Thymus (tissue), 11 donors: ENCODE data around the gene PRKG1. TPM values are rescaled to one million over a fixed set of nuclear protein-coding genes. Genes with fewer than 3 reads are reported as not detected.
"Not testable (repeated sequence)": the region's sequence is repeated elsewhere in the genome, so short reads cannot be mapped to it uniquely, and the experiment has no call there.

Experiments used
- DNase-seq, 9 donors: peaks; one replicate each; pipeline ENCODE4 v3.0.0-alpha.2; 2013; ENCODE audit warnings: low spot score in 9 of 9, low read depth in 6 of 9, missing footprints in 1 of 9
- H3K27ac ChIP-seq, 2 donors: one replicate each; pipeline ENCODE4 v1.5.1; 2013; ENCODE audit warnings: control low read depth in 1 of 2, low read depth in 1 of 2, low read length in 1 of 2, mild to moderate bottlenecking in 1 of 2, moderate library complexity in 1 of 2
- H3K27me3 ChIP-seq, 2 donors: one replicate each; pipeline ENCODE4 v1.5.1; 2013; ENCODE audit warnings: low read length in 1 of 2; ENCODE audit not compliant: control insufficient read depth in 2 of 2, insufficient read depth in 1 of 2
- H3K36me3 ChIP-seq, 2 donors: one replicate each; pipeline ENCODE4 v1.5.1; 2013; ENCODE audit warnings: low read length in 1 of 2, mild to moderate bottlenecking in 1 of 2, moderate library complexity in 1 of 2; ENCODE audit not compliant: control insufficient read depth in 2 of 2, insufficient read depth in 2 of 2
- H3K4me1 ChIP-seq, 2 donors: one replicate each; pipeline ENCODE4 v1.5.1; 2013; ENCODE audit warnings: low read length in 2 of 2; ENCODE audit not compliant: control insufficient read depth in 2 of 2, insufficient read depth in 2 of 2
- H3K4me3 ChIP-seq, 2 donors: one replicate each; pipeline ENCODE4 v1.5.1; 2013; ENCODE audit warnings: low read length in 2 of 2, control low read depth in 1 of 2, mild to moderate bottlenecking in 1 of 2
- H3K9me3 ChIP-seq, 2 donors: one replicate each; pipeline ENCODE4 v1.5.1; 2013; ENCODE audit warnings: low read length in 1 of 2, mild to moderate bottlenecking in 1 of 2; ENCODE audit not compliant: control insufficient read depth in 2 of 2, insufficient read depth in 1 of 2
- WGBS: extraction: QIAGEN DNeasy Blood & Tissue Kit; methylation state at CpG from one replicate; pipeline ENCODE4 v1.1.7; 2013; 5-methylcytosine and 5-hydroxymethylcytosine counted together
- polyA plus RNA-seq: library from polyadenylated mRNA; stranded (reverse); fragments of 200-250 nt; gene quantifications from one replicate; pipeline ENCODE4 v1.2.3, GENCODE V29; 2013
- total RNA-seq: library from RNA; stranded (reverse); fragments of 120-200 nt; gene quantifications from one replicate; pipeline ENCODE4 v1.2.4, GENCODE V29; 2013
- donor health status: healthy.

The PRKG1 gene
- total and polyA plus RNA-seq, 2 donors: 2.5 to 7.4 TPM

- 98% methylated on average over 2 of the region's 2 CpGs for WGBS
- no peaks in the 10 kb centered on the region for H3K4me1 ChIP-seq
- no peak for DNase-seq
- no peaks in the 10 kb centered on the region for H3K27me3 ChIP-seq
- no peak overlapping the region for H3K27ac ChIP-seq
- H3K9me3 ChIP-seq: no peaks in the 10 kb centered on the region
- H3K36me3 ChIP-seq: no peaks in the 10 kb centered on the region
- H3K4me3 ChIP-seq: no peak overlapping the region
Observed at GRCh38 chr10:51427758-51428157, 353.5 kb downstream of the PRKG1 start.

GRCh38 chr10:51430506-51430905 lies 356.2 kb downstream of the PRKG1 start:
- Histone ChIP-seq H3K27ac (no peak overlapping the region), H3K4me3 (no peak overlapping the region), H3K27me3 (no peaks in the 10 kb centered on the region), H3K9me3 (no peaks in the 10 kb centered on the region), H3K36me3 (no peaks in the 10 kb centered on the region), H3K4me1 (no peaks in the 10 kb centered on the region)
- 88% methylated on average over 1 of the region's 1 CpG for WGBS
- no peak for DNase-seq

- no peaks in the 10 kb centered on the region for H3K36me3 ChIP-seq
- WGBS: 93% methylated on average over 4 of the region's 4 CpGs
- peak in 1 of 9 donors; percentile 12 for DNase-seq
Observed at GRCh38 chr10:51433949-51434475, 359.7 kb downstream of the PRKG1 start.

GRCh38 chr10:51436805-51437204 lies 362.5 kb downstream of the PRKG1 start:
- Histone ChIP-seq H3K27me3 (no peaks in the 10 kb centered on the region), H3K9me3 (no peaks in the 10 kb centered on the region), H3K4me3 (no peak overlapping the region), H3K27ac (no peak overlapping the region), H3K4me1 (no peaks in the 10 kb centered on the region), H3K36me3 (no peaks in the 10 kb centered on the region)
- over 99% methylated on average over 4 of the region's 4 CpGs for WGBS
- no peak for DNase-seq

More at GRCh38 chr10:51433949-51434475, 359.7 kb downstream of the PRKG1 start:
- H3K4me3 ChIP-seq: no peak overlapping the region
- H3K4me1 ChIP-seq: no peaks in the 10 kb centered on the region
- H3K9me3 ChIP-seq: no peaks in the 10 kb centered on the region
- H3K27me3 ChIP-seq: no peaks in the 10 kb centered on the region
- H3K27ac ChIP-seq: peak overlapping the region in 1 of 2 donors; percentile 8

GRCh38 chr10:51439645-51440044 lies 365.4 kb downstream of the PRKG1 start:
- Histone ChIP-seq H3K27me3 (no peaks in the 10 kb centered on the region), H3K27ac (no peak overlapping the region), H3K4me3 (no peak overlapping the region), H3K4me1 (no peaks in the 10 kb centered on the region), H3K9me3 (no peaks in the 10 kb centered on the region), H3K36me3 (no peaks in the 10 kb centered on the region)
- no peak for DNase-seq
- 74% methylated on average over 1 of the region's 1 CpG for whole genome bisulfite sequencing

- H3K4me3 ChIP-seq: no peak overlapping the region
- DNase-seq: no peak
- no peaks in the 10 kb centered on the region for H3K36me3 ChIP-seq
- 94% methylated on average over 3 of the region's 3 CpGs for whole genome bisulfite sequencing
- H3K4me1 ChIP-seq: no peaks in the 10 kb centered on the region
- no peaks in the 10 kb centered on the region for H3K27me3 ChIP-seq
- H3K27ac ChIP-seq: no peak overlapping the region
- no peaks in the 10 kb centered on the region for H3K9me3 ChIP-seq
Observed at GRCh38 chr10:51445588-51445987, 371.3 kb downstream of the PRKG1 start.

- WGBS: 92% methylated on average over 1 of the region's 1 CpG
- H3K9me3 ChIP-seq: no peaks in the 10 kb centered on the region
- H3K4me3 ChIP-seq: no peak overlapping the region
Observed at GRCh38 chr10:51447119-51447518, 372.8 kb downstream of the PRKG1 start.

GRCh38 chr10:51455762-51456161 lies 381.5 kb downstream of the PRKG1 start:
- not testable (repeated sequence) for H3K36me3 ChIP-seq, H3K4me1 ChIP-seq, DNase-seq, H3K27ac ChIP-seq, H3K27me3 ChIP-seq, H3K9me3 ChIP-seq, H3K4me3 ChIP-seq
- 87% methylated on average over 3 of the region's 3 CpGs for WGBS

More at GRCh38 chr10:51447119-51447518, 372.8 kb downstream of the PRKG1 start:
- no peaks in the 10 kb centered on the region for H3K4me1 ChIP-seq
- no peaks in the 10 kb centered on the region for H3K27me3 ChIP-seq
- no peaks in the 10 kb centered on the region for H3K36me3 ChIP-seq
- no peak for DNase-seq
- no peak overlapping the region for H3K27ac ChIP-seq

GRCh38 chr10:51459476-51459875 lies 385.2 kb downstream of the PRKG1 start:
- no peak overlapping the region for H3K27ac ChIP-seq
- 96% methylated on average over 1 of the region's 1 CpG for WGBS
- peaks cover 0 to 3% of the 10 kb centered on the region in 2 donors for H3K9me3 ChIP-seq
- DNase-seq: no peak
- no peaks in the 10 kb centered on the region for H3K36me3 ChIP-seq
- no peaks in the 10 kb centered on the region for H3K27me3 ChIP-seq
- H3K4me1 ChIP-seq: no peaks in the 10 kb centered on the region
- H3K4me3 ChIP-seq: no peak overlapping the region
